IgD-negative memory B cell (primary cell): Measurements from ENCODE around the gene SLC28A1. TPM values are rescaled to one million over a fixed set of nuclear protein-coding genes. Genes with fewer than 3 reads are reported as not detected.

Source experiments
- H3K27ac Mint-ChIP-seq, 3 donors: one replicate each; pipeline ENCODE4 v1.8.0; 2020 to 2022; ENCODE audit warnings: mild to moderate bottlenecking in 3 of 3, mixed read lengths in 3 of 3, moderate library complexity in 1 of 3
- H3K27me3 Mint-ChIP-seq: one replicate; pipeline ENCODE4 v1.8.0; 2021; ENCODE audit warnings: mixed read lengths
- H3K36me3 Mint-ChIP-seq: one replicate; pipeline ENCODE4 v1.8.0; 2020; ENCODE audit warnings: mild to moderate bottlenecking, mixed read lengths
- H3K4me1 Mint-ChIP-seq, 3 donors: one replicate each; pipeline ENCODE4 v1.8.0; 2020 to 2022; ENCODE audit warnings: mixed read lengths in 3 of 3, mild to moderate bottlenecking in 1 of 3
- H3K4me3 Mint-ChIP-seq, 4 donors: one replicate each; pipeline ENCODE4 v1.8.0; 2020 to 2022; ENCODE audit warnings: mild to moderate bottlenecking in 4 of 4, mixed read lengths in 4 of 4, moderate library complexity in 3 of 4
- H3K9me3 Mint-ChIP-seq, 3 donors: one replicate each; pipeline ENCODE4 v1.8.0; 2020 to 2021; ENCODE audit warnings: mixed read lengths in 3 of 3, mild to moderate bottlenecking in 1 of 3
- polyA plus RNA-seq: library from polyadenylated mRNA; unstranded; fragments of 300-500 nt; fragmentation: Illumina TruSeq; gene quantifications from one replicate; pipeline ENCODE4 v1.2.3, GENCODE V29; 2021

Gene SLC28A1
- polyA plus RNA-seq, 1 donor from 2014 or later = not detected

- H3K27ac Mint-ChIP-seq = no peak overlapping the region
- H3K9me3 Mint-ChIP-seq = peaks cover 0 to 2% (median 0%) of the 10 kb centered on the region in 3 donors
- peak overlapping the region in 1 of 4 donors; percentile 58 for H3K4me3 Mint-ChIP-seq
- H3K27me3 Mint-ChIP-seq = peaks cover 8% of the 10 kb centered on the region
- H3K36me3 Mint-ChIP-seq = peaks cover 4% of the 10 kb centered on the region
- H3K4me1 Mint-ChIP-seq = no peaks in the 10 kb centered on the region
Observed at GRCh38 chr15:84946772-84947489, 62.5 kb downstream of the SLC28A1 start.

- Mint-ChIP-seq H3K27me3 (peaks cover 9% of the 10 kb centered on the region), H3K27ac (no peak overlapping the region), H3K4me1 (no peaks in the 10 kb centered on the region), H3K36me3 (peaks cover 3% of the 10 kb centered on the region), H3K4me3 (no peak overlapping the region), H3K9me3 (peaks cover 0 to 2% (median 0%) of the 10 kb centered on the region in 3 donors)
Observed at GRCh38 chr15:84947947-84948830, 63.7 kb downstream of the SLC28A1 start.

GRCh38 chr15:84949043-84949442, 64.6 kb downstream of the SLC28A1 start:
- Mint-ChIP-seq H3K4me3 (no peak overlapping the region), H3K9me3 (peaks cover 0 to 2% (median 0%) of the 10 kb centered on the region in 3 donors), H3K27me3 (peaks cover 9% of the 10 kb centered on the region), H3K27ac (no peak overlapping the region), H3K4me1 (no peaks in the 10 kb centered on the region), H3K36me3 (peaks cover 3% of the 10 kb centered on the region)

GRCh38 chr15:84949845-84950569, 65.5 kb downstream of the SLC28A1 start:
- H3K4me3 Mint-ChIP-seq = no peak overlapping the region
- H3K36me3 Mint-ChIP-seq = peaks cover 3% of the 10 kb centered on the region
- no peaks in the 10 kb centered on the region for H3K4me1 Mint-ChIP-seq
- H3K27ac Mint-ChIP-seq = no peak overlapping the region
- peaks cover 0 to 2% (median 0%) of the 10 kb centered on the region in 3 donors for H3K9me3 Mint-ChIP-seq
- peaks cover 9% of the 10 kb centered on the region for H3K27me3 Mint-ChIP-seq

GRCh38 chr15:84950570-84951111, 66.2 kb downstream of the SLC28A1 start:
- Mint-ChIP-seq H3K9me3 (peaks cover 0 to 2% (median 0%) of the 10 kb centered on the region in 3 donors), H3K4me3 (no peak overlapping the region), H3K36me3 (peaks cover 3% of the 10 kb centered on the region), H3K4me1 (peaks cover 0 to 2% (median 0%) of the 10 kb centered on the region in 3 donors), H3K27ac (no peak overlapping the region), H3K27me3 (peaks cover 9% of the 10 kb centered on the region)

- peaks cover 3% of the 10 kb centered on the region for H3K36me3 Mint-ChIP-seq
- H3K4me1 Mint-ChIP-seq = peaks cover 0 to 9% (median 2%) of the 10 kb centered on the region in 3 donors
- peaks cover 0 to 2% (median 0%) of the 10 kb centered on the region in 3 donors for H3K9me3 Mint-ChIP-seq
- H3K4me3 Mint-ChIP-seq = no peak overlapping the region
- H3K27ac Mint-ChIP-seq = no peak overlapping the region
- peaks cover 9% of the 10 kb centered on the region for H3K27me3 Mint-ChIP-seq
Observed at GRCh38 chr15:84951736-84952135, 67.3 kb downstream of the SLC28A1 start.

- Mint-ChIP-seq H3K27me3 (peaks cover 11% of the 10 kb centered on the region), H3K4me3 (no peak overlapping the region), H3K27ac (no peak overlapping the region), H3K4me1 (peaks cover 0 to 9% (median 2%) of the 10 kb centered on the region in 3 donors), H3K36me3 (no peaks in the 10 kb centered on the region), H3K9me3 (peaks cover 0 to 2% (median 0%) of the 10 kb centered on the region in 3 donors)
Observed at GRCh38 chr15:84953136-84953535, 68.7 kb downstream of the SLC28A1 start.

GRCh38 chr15:84953726-84954125, 69.3 kb downstream of the SLC28A1 start:
- Mint-ChIP-seq H3K27me3 (peaks cover 11% of the 10 kb centered on the region), H3K27ac (peak overlapping the region in 1 of 3 donors; percentile 35), H3K36me3 (no peaks in the 10 kb centered on the region), H3K4me1 (peaks cover 0 to 9% (median 2%) of the 10 kb centered on the region in 3 donors), H3K9me3 (peaks cover 0 to under 1% (median 0%) of the 10 kb centered on the region in 3 donors), H3K4me3 (no peak overlapping the region)

- Mint-ChIP-seq H3K4me3 (no peak overlapping the region), H3K36me3 (no peaks in the 10 kb centered on the region), H3K4me1 (peaks cover 0 to 9% (median 2%) of the 10 kb centered on the region in 3 donors), H3K9me3 (no peaks in the 10 kb centered on the region), H3K27me3 (peaks cover 12% of the 10 kb centered on the region), H3K27ac (no peak overlapping the region)
Observed at GRCh38 chr15:84955089-84955848, 70.8 kb downstream of the SLC28A1 start.

- Mint-ChIP-seq H3K9me3 (no peaks in the 10 kb centered on the region), H3K27ac (no peak overlapping the region), H3K4me1 (peaks cover 0 to 11% (median 2%) of the 10 kb centered on the region in 3 donors), H3K36me3 (no peaks in the 10 kb centered on the region), H3K4me3 (no peak overlapping the region), H3K27me3 (peaks cover 10% of the 10 kb centered on the region)
Observed at GRCh38 chr15:84956199-84956598, 71.7 kb downstream of the SLC28A1 start.

GRCh38 chr15:84960391-84961113, 76.1 kb downstream of the SLC28A1 start:
- Mint-ChIP-seq H3K4me1 (peaks cover 0 to 9% (median 2%) of the 10 kb centered on the region in 3 donors), H3K9me3 (peaks cover 0 to 7% (median 0%) of the 10 kb centered on the region in 3 donors), H3K36me3 (peaks cover 5% of the 10 kb centered on the region), H3K4me3 (no peak overlapping the region), H3K27ac (no peak overlapping the region), H3K27me3 (peaks cover 8% of the 10 kb centered on the region)

- Mint-ChIP-seq H3K27ac (no peak overlapping the region), H3K4me3 (no peak overlapping the region), H3K27me3 (peaks cover 8% of the 10 kb centered on the region), H3K36me3 (peaks cover 5% of the 10 kb centered on the region), H3K4me1 (peaks cover 0 to 4% (median 0%) of the 10 kb centered on the region in 3 donors), H3K9me3 (peaks cover 0 to 7% (median 0%) of the 10 kb centered on the region in 3 donors)
Observed at GRCh38 chr15:84961114-84961452, 76.6 kb downstream of the SLC28A1 start.

GRCh38 chr15:84961707-84962106, 77.2 kb downstream of the SLC28A1 start:
- no peak overlapping the region for H3K27ac Mint-ChIP-seq
- peaks cover 8% of the 10 kb centered on the region for H3K27me3 Mint-ChIP-seq
- peaks cover 0 to 2% (median 0%) of the 10 kb centered on the region in 3 donors for H3K4me1 Mint-ChIP-seq
- peaks cover 0 to 7% (median 0%) of the 10 kb centered on the region in 3 donors for H3K9me3 Mint-ChIP-seq
- peaks cover 5% of the 10 kb centered on the region for H3K36me3 Mint-ChIP-seq
- no peak overlapping the region for H3K4me3 Mint-ChIP-seq
